CMK (cell line): ENCODE measurements around the gene PLEKHG4B.

ENCODE experiments used
- DNase-seq: peaks from one replicate; pipeline ENCODE4 v3.0.0-alpha.2; 2010; ENCODE audit warnings: low read depth

PLEKHG4B gene

DNA sequence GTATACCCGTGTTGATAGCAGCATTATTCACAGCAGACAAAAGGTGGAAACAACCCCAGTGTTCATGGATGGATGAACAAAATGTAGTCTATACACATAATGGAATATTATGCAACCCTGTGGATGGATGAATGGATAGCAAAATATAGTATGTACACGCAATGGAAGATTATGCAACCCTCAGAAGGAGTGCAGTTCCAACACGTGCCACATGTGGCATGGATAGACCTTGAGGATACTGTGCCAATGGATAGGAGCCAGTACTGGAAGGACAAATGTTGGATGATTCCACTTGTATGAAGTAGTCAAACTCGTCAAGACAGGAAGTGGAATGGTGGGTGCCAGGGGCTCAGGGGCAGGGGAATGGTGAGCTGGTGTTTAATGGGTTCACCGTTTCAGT lies 44.9 kb downstream of the PLEKHG4B start:
- DNase-seq: no peak

- no peak for DNase-seq
These were observed 45.8 kb downstream of the PLEKHG4B start for GRCh38 chr5:137741-138140.

- no peak for DNase-seq
These were observed 47.0 kb downstream of the PLEKHG4B start for GRCh38 chr5:138936-139335.

DNA sequence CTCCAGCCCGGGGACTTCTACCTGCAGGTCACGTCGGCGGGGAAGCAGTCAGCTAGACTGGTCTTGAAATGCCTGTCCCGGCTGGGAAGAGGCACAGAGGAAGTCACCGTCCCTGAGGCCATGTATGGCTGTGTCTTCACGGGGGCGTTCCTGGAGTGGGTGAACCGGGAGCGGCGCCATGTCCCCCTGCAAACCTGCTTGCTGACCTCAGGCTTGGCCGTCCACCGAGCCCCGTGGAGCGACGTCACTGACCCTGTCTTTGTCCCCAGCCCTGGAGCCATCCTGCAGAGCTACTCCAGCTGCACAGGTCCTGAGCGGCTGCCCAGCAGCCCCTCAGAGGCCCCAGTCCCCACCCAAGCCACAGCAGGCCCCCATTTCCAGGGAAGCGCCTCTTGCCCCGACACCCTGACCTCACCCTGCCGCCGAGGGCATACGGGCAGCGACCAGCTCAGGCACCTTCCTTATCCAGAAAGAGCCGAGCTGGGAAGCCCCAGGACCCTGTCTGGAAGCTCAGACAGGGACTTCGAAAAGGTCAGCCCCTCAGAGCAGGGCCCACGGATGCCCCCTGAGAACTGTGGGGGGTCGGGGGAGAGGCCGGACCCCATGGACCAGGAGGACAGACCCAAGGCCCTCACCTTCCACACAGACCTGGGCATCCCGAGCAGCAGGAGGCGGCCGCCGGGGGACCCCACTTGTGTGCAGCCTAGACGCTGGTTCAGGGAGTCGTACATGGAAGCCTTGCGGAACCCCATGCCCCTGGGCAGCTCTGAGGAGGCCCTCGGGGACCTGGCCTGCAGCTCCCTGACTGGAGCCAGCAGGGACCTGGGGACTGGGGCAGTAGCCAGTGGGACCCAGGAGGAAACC lies 47.8 kb downstream of the PLEKHG4B start:
- no peak for DNase-seq

DNA sequence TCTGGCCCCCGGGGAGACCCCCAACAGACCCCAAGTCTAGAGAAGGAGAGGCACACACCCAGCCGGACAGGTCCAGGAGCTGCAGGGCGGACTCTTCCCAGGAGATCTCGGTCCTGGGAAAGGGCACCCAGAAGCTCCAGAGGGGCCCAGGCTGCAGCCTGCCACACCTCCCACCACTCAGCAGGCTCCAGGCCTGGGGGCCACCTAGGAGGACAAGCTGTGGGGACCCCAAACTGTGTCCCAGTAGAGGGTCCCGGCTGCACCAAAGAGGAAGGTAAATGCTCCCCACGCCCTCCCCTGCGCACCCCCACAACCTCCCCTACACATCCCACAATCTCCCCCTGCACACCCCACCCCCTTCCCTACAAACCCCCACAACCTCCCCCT lies 48.5 kb downstream of the PLEKHG4B start:
- DNase-seq: no peak

GRCh38 chr5:141211-141610 lies 49.2 kb downstream of the PLEKHG4B start:
- no peak for DNase-seq

DNA sequence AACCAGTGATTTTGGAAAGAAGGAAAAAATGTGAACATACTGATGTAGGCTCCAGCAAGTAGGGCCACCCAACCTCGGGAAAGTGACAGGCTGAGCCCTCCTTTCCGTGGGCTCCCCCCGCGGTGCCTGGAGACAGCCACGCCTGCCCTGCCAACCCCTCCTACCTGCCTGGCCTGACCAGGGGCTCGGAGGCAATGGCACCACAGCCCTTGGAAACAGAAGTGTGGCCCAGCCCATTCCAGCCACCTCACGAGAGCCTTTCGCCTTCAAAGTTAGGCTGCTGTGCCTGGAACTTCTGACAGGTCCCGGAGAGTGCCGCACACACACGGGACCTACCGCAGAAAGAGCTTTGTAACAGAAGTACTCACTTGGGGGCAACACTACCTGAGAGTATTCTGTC lies 49.8 kb downstream of the PLEKHG4B start:
- no peak for DNase-seq

DNA sequence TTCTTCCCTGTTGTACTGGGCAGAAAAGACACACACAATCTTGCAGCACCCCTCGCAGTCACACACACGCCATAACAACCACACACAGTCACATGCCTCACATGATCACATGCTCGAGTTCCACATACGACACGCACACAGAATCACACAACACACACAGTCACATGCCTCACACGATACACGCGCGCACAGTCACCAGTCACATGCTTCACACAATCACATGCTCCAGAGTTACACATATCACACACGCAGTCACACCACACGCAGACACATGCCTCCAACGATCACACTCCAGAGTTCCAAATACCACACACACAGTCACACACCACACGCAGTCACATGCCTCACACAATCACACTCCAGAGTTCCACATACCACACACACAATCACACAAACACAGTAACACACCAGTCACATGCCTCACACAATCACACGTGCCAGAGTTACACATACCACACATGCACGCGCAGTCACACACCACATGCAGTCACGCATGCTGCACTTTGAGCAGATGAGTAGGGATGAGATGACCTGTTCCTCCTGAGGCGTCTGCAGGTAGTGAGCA lies 50.4 kb downstream of the PLEKHG4B start:
- no peak for DNase-seq

- no peak for DNase-seq
These were observed 51.1 kb downstream of the PLEKHG4B start for GRCh38 chr5:143041-143440.

DNA sequence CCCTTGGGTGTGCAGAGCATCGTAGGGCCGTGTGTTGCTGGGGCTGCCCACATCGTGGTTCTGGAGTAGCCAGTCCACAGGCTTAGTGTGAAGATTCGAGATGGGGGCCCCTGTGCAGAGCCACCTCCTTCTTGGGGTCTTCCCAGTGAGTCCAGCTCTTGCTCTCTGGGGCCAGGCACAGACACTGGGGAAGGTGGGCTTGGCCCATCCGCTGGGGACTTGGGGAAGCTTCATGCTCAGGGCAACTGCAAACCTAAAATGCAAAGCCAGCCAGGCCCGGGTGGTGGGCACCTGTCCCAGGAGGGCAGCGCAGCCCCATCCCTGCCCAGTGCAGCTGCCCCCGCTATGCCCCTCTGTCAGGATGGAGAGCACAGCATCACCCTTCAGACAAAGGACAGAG lies 53.0 kb downstream of the PLEKHG4B start:
- DNase-seq: no peak

GRCh38 chr5:145585-146323 lies 53.8 kb downstream of the PLEKHG4B start:
- DNase-seq: no peak

DNA sequence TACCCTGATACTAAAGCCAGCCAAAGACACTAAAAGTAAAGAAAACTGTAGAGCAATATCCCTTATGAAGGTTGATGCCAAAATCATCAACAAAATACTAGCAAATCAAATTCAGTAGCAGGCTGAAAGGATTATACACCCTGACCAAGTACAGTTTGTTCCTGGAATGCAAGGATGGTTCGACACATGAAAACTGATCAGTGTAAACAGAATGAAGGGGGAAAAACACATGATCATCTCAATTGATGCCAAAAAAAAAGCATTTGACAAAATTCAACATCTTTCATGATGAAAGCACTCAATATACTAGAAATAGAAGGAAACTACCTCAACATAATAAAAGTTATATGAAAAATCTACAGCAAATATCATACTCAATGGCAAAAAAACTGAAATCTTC lies 55.8 kb downstream of the PLEKHG4B start:
- no peak for DNase-seq

- no peak for DNase-seq
These were observed 57.9 kb downstream of the PLEKHG4B start for GRCh38 chr5:149745-150485.

DNA sequence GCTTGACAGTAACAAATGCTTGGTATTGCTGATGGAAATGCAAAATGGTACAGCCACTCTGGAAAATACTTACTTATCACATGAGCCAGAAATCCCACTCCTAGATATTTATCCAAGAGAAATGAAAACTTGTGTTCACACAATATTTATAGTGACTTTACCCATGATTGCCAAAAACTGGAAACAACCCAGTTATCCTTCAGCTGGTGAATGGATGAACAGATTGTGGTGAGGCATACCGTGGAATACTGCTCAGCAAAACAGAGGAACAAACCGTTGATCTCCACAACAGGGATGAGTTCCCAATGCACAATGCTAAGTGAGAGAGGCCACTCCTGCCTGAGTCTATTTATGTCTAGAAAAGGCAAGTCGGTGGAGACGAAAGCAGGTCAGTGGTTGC lies 58.8 kb downstream of the PLEKHG4B start:
- DNase-seq: no peak

DNA sequence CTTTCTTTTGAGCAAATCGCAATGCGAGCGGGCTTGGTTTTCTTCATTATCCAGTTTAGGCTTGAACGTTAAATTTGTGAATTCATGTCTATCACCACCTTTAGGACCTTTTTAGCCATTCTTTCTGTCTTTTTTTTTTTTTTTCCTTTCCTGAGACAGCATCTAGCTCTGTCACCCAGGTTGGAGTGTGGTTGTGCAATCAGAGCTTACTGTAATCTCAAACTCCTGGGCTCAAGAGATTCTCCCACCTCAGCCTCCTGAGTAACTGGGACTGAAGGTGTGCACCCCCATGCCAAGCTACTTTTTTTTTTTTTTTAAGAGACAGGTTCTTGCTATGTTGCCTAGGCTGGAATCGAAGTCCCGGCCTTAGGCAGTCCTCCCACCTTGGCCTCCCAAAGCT lies 60.1 kb downstream of the PLEKHG4B start:
- DNase-seq: no peak

GRCh38 chr5:153256-153655 lies 61.3 kb downstream of the PLEKHG4B start:
- no peak for DNase-seq

GRCh38 chr5:154236-154635 lies 62.3 kb downstream of the PLEKHG4B start:
- DNase-seq: no peak

- DNase-seq: no peak
These were observed 62.9 kb downstream of the PLEKHG4B start for GRCh38 chr5:154826-155225.

DNA sequence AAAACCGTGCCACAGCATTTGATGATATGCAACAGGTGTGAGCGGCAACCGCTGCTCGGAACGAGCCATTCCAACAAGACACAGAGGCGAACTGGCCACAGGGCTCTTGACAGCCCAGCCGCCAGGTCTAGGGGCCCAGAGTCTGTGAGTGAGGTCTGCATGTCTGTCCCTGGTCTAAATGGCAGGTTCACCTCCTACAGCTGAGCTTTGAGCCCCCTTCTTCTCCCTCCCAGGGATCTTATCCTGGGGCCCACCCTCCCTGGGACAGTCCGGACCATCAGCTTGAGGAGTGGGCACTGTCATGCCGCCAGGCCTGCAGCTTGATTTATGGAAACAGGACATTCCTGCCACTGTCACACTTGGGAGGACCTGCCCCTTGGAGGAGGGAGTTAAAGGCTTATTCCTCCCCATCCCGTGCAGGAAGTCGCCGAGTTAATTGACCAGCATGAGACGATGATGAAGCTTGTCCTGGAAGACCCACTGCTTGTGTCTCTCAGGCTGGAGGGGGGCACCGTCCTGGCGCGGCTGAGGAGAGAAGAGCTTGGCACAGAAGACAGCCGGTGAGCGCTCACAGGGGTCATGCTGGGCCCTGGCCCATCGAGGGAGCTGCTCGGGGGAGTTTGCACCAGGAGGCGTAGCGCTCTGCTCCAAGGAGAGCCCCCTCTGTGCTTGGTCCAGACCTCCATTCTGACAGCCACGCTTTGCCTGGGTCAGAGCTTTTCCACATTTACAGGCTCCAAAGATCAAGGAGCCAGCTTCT lies 63.9 kb downstream of the PLEKHG4B start:
- DNase-seq: no peak

DNA sequence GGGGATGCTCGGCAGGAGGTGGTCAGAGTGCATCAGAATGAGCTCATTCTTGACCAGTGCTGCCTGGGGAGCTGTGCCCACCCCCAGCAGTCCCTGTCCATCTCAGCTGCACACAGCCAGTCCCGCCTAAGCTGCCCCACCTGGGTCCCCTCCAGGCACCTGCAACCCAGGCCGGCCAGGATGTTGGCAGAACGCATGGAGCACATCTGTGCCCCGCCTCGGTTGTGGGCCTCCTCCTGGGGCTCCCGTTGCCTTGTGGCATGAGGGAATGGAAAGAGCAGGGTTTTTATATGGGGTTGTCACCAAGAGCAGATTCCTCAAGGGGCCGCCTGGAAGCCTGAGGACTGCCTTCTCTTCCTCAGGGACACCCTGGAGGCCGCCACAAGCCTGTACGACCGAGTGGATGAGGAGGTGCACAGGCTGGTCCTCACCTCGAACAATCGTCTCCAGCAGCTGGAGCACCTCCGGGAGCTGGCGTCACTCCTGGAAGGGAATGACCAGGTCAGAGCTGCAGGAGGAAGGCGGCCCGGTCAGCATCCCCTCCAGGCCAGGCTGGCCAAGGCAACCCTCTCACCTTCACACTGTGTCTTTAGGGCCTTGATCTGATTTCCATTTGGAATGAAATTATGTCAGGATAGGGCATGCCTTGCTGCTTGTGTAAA lies 64.6 kb downstream of the PLEKHG4B start:
- no peak for DNase-seq

DNA sequence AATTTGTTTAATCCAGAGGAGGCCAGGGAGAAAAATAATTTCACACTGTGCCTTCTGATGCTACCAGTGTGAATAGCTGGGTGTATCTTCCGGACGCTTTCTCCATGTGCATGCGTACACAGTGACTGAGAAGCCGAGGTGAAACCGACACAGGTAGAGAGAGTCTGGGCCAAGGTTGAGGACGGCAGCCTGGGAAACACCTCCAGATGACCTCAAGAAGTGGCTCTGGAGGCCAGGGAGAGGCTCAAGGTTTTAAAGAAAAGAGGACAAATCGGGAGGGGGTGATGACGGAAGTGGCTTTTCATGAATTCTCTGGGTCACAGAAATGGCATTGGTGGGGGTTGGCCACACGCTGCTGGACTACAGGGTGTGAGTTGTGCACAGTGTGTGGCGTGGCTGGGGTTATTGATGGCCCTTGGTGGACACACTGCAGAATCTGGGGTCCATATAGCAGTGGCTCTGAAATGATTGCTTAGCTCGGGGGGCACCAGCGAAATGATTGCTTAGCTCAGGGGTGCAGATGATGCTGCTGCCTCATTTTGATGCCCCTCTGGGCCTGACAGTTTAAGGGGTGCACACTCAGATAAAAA lies 65.3 kb downstream of the PLEKHG4B start:
- no peak for DNase-seq
